Measurements from ENCODE around the gene CCL1. TPM values are rescaled to one million over a fixed set of nuclear protein-coding genes. Genes with fewer than 3 reads are reported as not detected.

The CCL1 gene
- total and polyA plus RNA-seq, 2 donors (not counting 1 experiment from before 2014, with no cell fraction given), result not detected

DNA sequence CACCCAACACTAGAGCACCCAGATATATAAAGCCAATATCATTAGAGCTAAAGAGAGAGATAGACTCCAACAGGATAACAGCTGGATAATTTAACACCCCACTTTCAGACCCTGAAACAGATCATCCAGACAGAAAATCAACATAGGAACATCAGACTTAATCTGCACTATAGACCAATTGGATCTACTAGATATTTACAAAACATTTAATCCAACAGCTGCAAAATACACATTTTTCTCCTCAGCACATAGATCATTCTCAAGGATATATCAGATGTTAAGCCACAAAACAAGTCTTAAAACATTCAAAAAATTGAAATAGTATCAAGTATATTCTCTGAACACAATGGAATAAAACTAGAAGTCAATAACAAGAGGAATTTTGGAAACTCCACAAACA, 10.8 kb downstream of the CCL1 start:
- no peaks in the 10 kb centered on the region for H3K9me3 ChIP-seq (ENCODE audit: control extremely low read depth in 1 of 3, control insufficient read depth in 2 of 3, insufficient read depth in 1 of 3, low read length in 2 of 3)
- no peak overlapping the region for H3K4me2 ChIP-seq (replicated peaks; ENCODE audit: low read depth, low read length, poor library complexity, severe bottlenecking)
- no peak overlapping the region for H3K9ac ChIP-seq (ENCODE audit: low read length)
- intact Hi-C loops (cut with micrococcal nuclease), result no loop called here
- no peak overlapping the region for H2AFZ ChIP-seq (ENCODE audit: insufficient read depth, low read depth, low read length, poor library complexity, severe bottlenecking)
- DNase-seq (no peak), ATAC-seq (ENCODE audit: low read depth) (no peak)
- Mint-ChIP-seq H3K27ac (no peak overlapping the region), H3K4me1 (no peaks in the 10 kb centered on the region), H3K9me3 (ENCODE audit: insufficient read depth) (no peaks in the 10 kb centered on the region), H3K27me3 (peaks cover 33% of the 10 kb centered on the region), H3K4me3 (no peak overlapping the region)
- no peaks in the 10 kb centered on the region for H3K79me2 ChIP-seq (ENCODE audit: control insufficient read depth, insufficient read depth, low read length)
- H3K36me3 ChIP-seq (replicated peaks in 1 of 2; ENCODE audit: control extremely low read depth in 1 of 2, control insufficient read depth in 1 of 2, extremely low read depth in 1 of 2, insufficient read depth in 2 of 2, low read length in 1 of 2), result no peaks in the 10 kb centered on the region
- no peak for TF ChIP-seq EZH2 (IDR thresholded peaks at IDR 0.05; ENCODE audit: borderline replicate concordance, insufficient read depth, low read depth, low read length, poor library complexity, severe bottlenecking)
- TF ChIP-seq, protein P1, sequence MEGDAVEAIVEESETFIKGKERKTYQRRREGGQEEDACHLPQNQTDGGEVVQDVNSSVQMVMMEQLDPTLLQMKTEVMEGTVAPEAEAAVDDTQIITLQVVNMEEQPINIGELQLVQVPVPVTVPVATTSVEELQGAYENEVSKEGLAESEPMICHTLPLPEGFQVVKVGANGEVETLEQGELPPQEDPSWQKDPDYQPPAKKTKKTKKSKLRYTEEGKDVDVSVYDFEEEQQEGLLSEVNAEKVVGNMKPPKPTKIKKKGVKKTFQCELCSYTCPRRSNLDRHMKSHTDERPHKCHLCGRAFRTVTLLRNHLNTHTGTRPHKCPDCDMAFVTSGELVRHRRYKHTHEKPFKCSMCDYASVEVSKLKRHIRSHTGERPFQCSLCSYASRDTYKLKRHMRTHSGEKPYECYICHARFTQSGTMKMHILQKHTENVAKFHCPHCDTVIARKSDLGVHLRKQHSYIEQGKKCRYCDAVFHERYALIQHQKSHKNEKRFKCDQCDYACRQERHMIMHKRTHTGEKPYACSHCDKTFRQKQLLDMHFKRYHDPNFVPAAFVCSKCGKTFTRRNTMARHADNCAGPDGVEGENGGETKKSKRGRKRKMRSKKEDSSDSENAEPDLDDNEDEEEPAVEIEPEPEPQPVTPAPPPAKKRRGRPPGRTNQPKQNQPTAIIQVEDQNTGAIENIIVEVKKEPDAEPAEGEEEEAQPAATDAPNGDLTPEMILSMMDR (IDR thresholded peaks at IDR 0.05), result no peak
- H3K4me3 ChIP-seq (ENCODE audit: control extremely low read depth in 1 of 5, extremely low read depth in 1 of 5, insufficient read depth in 1 of 5, low read depth in 2 of 5, low read length in 4 of 5), result no peak overlapping the region
- H4K20me1 ChIP-seq (ENCODE audit: control insufficient read depth, insufficient read depth, low read length, poor library complexity, severe bottlenecking), result no peaks in the 10 kb centered on the region
- ChIA-PET POLR2A (no interaction called here), CTCF (interaction anchor here (1.6 to 13.5 kb wide), 3 partner anchors 8 to 181 kb away, joined by 3 to 253 read pairs (median 16); no protein-coding TSS in a partner anchor)
- no peak overlapping the region for H3K27ac ChIP-seq (ENCODE audit: low read length in 2 of 2)
- no peaks in the 10 kb centered on the region for H3K4me1 ChIP-seq (ENCODE audit: control insufficient read depth in 2 of 2, insufficient read depth in 2 of 2, low read length in 2 of 2)
- peaks cover 0 to 6% (median 2%) of the 10 kb centered on the region in 4 experiments for H3K27me3 ChIP-seq (replicated peaks in 1 of 4; ENCODE audit: control extremely low read depth in 1 of 4, control insufficient read depth in 3 of 4, insufficient read depth in 4 of 4, low read length in 3 of 4)

DNA sequence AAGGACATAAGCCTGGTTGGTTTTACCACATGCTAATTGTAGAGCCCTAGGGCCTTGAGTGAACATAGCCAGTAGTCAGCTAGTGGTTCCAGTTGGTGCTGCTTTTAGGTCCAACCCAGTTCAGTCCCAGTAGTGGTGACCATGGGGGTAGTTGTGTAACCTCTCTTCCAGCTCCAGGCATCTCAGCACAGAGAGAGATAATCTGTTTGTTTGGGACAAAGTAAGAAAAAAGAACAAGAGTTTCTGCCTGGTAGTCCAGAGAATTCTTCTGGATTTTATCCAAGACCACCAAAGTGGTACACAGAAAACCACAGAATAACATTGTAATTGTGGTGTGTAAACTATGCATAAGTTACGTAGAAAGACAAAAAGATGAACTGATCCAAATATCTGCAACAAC, 11.9 kb downstream of the CCL1 start:
- no peaks in the 10 kb centered on the region for H3K4me1 ChIP-seq (ENCODE audit: control insufficient read depth in 2 of 2, insufficient read depth in 2 of 2, low read length in 2 of 2)
- H3K36me3 ChIP-seq (replicated peaks in 1 of 2; ENCODE audit: control extremely low read depth in 1 of 2, control insufficient read depth in 1 of 2, extremely low read depth in 1 of 2, insufficient read depth in 2 of 2, low read length in 1 of 2), result no peaks in the 10 kb centered on the region
- Mint-ChIP-seq H3K9me3 (ENCODE audit: insufficient read depth) (no peaks in the 10 kb centered on the region), H3K4me1 (no peaks in the 10 kb centered on the region), H3K27me3 (peaks cover 42% of the 10 kb centered on the region), H3K4me3 (no peak overlapping the region), H3K27ac (no peak overlapping the region)
- no peak overlapping the region for H3K4me3 ChIP-seq (ENCODE audit: control extremely low read depth in 1 of 5, extremely low read depth in 1 of 5, insufficient read depth in 1 of 5, low read depth in 2 of 5, low read length in 4 of 5)
- ATAC-seq (ENCODE audit: low read depth) (no peak), DNase-seq (no peak)
- no peaks in the 10 kb centered on the region for H3K9me3 ChIP-seq (ENCODE audit: control extremely low read depth in 1 of 3, control insufficient read depth in 2 of 3, insufficient read depth in 1 of 3, low read length in 2 of 3)
- TF ChIP-seq, protein P1 (IDR thresholded peaks at IDR 0.05), result no peak
- TF ChIP-seq EZH2 (IDR thresholded peaks at IDR 0.05; ENCODE audit: borderline replicate concordance, insufficient read depth, low read depth, low read length, poor library complexity, severe bottlenecking), result no peak
- peaks cover 0 to 7% (median 3%) of the 10 kb centered on the region in 4 experiments for H3K27me3 ChIP-seq (replicated peaks in 1 of 4; ENCODE audit: control extremely low read depth in 1 of 4, control insufficient read depth in 3 of 4, insufficient read depth in 4 of 4, low read length in 3 of 4)
- ChIA-PET POLR2A (no interaction called here), CTCF (interaction anchor here (3.9 kb wide), 1 partner anchor 9 kb away, joined by 16 read pairs; no protein-coding TSS in a partner anchor)
- H3K4me2 ChIP-seq (replicated peaks; ENCODE audit: low read depth, low read length, poor library complexity, severe bottlenecking), result no peak overlapping the region
- no peak overlapping the region for H3K9ac ChIP-seq (ENCODE audit: low read length)
- H3K27ac ChIP-seq (ENCODE audit: low read length in 2 of 2), result no peak overlapping the region
- no CpG with 5 or more reads among the region's 1 CpG for WGBS (ENCODE audit: insufficient coverage)
- H2AFZ ChIP-seq (ENCODE audit: insufficient read depth, low read depth, low read length, poor library complexity, severe bottlenecking), result no peak overlapping the region
- intact Hi-C loops (cut with micrococcal nuclease), result no loop called here
- no peaks in the 10 kb centered on the region for H3K79me2 ChIP-seq (ENCODE audit: control insufficient read depth, insufficient read depth, low read length)
- H4K20me1 ChIP-seq (ENCODE audit: control insufficient read depth, insufficient read depth, low read length, poor library complexity, severe bottlenecking), result no peaks in the 10 kb centered on the region

All from B cell (primary cell).